Measurements from ENCODE around the gene EIF4EBP3.

EIF4EBP3 gene

DNA sequence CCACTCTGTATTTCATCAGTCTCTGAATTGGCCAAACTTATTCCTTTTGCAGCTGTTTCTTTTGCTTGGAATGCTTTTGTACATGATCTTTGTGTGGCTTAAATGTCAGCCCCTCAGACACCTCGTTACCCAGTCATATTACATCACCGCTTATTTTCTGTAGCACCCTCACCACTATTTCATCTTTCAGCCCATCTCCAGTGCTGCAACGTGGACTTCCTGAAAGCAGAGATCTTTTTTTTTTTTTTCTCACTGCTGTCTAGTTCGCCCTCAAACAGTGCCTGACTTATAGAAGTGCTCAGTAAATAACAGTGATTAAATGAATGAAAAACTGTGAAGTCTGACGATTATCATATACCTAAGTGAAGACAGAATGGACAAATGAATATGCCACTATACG is 9.0 kb downstream of the EIF4EBP3 start:
- TF ChIP-seq, protein P1, sequence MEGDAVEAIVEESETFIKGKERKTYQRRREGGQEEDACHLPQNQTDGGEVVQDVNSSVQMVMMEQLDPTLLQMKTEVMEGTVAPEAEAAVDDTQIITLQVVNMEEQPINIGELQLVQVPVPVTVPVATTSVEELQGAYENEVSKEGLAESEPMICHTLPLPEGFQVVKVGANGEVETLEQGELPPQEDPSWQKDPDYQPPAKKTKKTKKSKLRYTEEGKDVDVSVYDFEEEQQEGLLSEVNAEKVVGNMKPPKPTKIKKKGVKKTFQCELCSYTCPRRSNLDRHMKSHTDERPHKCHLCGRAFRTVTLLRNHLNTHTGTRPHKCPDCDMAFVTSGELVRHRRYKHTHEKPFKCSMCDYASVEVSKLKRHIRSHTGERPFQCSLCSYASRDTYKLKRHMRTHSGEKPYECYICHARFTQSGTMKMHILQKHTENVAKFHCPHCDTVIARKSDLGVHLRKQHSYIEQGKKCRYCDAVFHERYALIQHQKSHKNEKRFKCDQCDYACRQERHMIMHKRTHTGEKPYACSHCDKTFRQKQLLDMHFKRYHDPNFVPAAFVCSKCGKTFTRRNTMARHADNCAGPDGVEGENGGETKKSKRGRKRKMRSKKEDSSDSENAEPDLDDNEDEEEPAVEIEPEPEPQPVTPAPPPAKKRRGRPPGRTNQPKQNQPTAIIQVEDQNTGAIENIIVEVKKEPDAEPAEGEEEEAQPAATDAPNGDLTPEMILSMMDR (IDR thresholded peaks at IDR 0.05; ENCODE audit: borderline replicate concordance, insufficient read depth, low read depth, low read length) = no peak
- peak overlapping the region; percentile 91 for H3K4me3 ChIP-seq (ENCODE audit: low read depth, low read length)

DNA sequence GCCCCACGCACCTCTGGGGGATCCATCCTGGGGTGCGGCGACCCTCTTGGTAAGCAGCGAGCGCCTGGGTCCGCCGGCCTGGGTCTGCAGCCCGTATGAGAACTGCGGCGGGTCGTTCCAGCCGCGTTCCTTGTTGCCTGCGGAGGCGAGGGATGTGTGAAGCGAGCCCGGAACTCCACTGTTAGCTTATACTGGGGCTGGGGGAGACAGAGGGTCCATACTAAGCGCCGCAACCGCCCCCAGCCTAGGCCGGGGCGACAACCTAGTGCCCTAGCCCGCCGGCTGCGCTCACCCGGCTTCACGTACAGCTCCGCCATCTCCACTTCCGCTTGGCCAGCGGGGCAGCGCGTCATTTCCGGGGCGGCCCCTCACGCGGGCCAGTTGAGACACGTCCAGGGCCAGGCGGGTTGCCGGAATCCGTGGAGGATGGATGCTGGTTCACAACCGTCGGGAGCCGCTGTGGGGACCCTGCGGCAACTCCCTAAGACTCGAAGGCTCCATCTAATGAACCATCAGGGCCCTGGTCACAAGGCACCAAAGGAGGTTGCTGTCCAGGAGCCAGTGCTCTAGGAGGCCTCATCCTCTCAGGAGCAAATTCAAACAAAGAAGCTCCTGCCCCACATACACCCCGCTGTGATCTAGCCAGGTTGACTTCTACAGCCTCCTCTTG is 9.8 kb downstream of the EIF4EBP3 start, which contains the start of gene SRA1:
Gene SRA1 (minus strand): TSS at position 338 of the 670 bp plus-strand sequence. CDS start 21 bp downstream, at position 317.
- TF ChIP-seq, protein P1 (IDR thresholded peaks at IDR 0.05; ENCODE audit: borderline replicate concordance, insufficient read depth, low read depth, low read length) = no peak
- peak within 1 kb of the TSS; percentile 91 for H3K4me3 ChIP-seq (ENCODE audit: low read depth, low read length)

DNA sequence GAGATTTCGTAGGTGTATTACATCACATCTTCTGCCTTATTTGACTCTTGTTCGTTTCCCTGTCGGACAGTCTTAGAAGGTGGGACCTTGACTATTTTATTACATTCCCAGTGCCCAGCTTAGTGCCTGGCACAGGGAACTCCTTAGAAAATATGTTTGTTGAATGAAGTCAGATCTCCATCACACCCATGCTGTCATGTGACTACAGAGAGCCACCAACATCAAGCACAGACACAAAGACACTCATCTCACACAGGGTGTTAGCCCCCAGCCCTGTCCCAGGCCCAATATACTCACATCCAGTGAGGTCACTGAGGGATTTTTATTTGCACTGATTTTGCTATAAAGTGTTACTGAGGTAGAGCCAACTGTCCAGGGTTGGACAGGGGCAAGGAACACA is 10.5 kb downstream of the EIF4EBP3 start:
- H3K4me3 ChIP-seq (ENCODE audit: low read depth, low read length) = no peak overlapping the region
- TF ChIP-seq, protein P1 (IDR thresholded peaks at IDR 0.05; ENCODE audit: borderline replicate concordance, insufficient read depth, low read depth, low read length) = no peak

DNA sequence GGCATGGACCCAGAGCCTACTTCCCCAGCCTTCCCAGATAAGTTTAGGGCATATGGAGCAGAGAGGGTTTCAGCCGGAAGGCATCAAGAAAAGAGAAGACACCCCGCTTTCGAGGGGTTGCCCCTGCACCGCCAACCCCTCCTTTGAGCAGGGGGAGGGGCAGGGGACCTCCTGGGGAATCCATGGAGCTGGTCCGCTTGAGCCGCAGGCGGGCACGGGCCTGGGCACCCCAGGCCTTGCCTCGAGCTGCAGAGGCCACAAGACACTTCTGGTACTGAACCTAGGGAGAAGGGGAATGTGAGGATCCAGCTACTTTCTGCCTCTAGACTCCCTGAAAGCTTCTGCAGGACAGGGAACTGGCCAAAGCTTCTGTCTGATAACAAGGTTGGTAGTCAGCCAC is 11.1 kb downstream of the EIF4EBP3 start:
- TF ChIP-seq, protein P1 (IDR thresholded peaks at IDR 0.05; ENCODE audit: borderline replicate concordance, insufficient read depth, low read depth, low read length) = no peak
- no peak overlapping the region for H3K4me3 ChIP-seq (ENCODE audit: low read depth, low read length)

DNA sequence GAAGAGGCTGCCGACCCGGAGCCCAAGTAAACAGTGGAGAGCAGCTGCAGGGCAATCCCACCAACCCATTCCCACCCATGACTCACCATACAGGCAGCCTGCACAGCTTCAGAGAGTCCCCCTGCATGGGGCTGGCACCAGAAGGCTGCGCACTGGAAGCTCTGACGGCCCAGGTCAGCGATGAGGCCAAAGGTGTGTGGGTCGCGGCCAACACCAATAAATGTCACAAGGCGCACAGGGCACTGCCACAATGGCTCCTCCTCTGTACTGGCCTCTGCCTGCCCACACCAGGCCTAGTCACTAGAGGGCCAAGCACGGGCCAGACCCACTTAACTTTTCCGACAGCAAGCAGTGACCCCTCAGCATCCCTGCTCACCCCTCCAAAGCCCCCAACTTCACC is 12.8 kb downstream of the EIF4EBP3 start:
- TF ChIP-seq, protein P1 (IDR thresholded peaks at IDR 0.05; ENCODE audit: borderline replicate concordance, insufficient read depth, low read depth, low read length) = no peak
- no peak overlapping the region for H3K4me3 ChIP-seq (ENCODE audit: low read depth, low read length)

DNA sequence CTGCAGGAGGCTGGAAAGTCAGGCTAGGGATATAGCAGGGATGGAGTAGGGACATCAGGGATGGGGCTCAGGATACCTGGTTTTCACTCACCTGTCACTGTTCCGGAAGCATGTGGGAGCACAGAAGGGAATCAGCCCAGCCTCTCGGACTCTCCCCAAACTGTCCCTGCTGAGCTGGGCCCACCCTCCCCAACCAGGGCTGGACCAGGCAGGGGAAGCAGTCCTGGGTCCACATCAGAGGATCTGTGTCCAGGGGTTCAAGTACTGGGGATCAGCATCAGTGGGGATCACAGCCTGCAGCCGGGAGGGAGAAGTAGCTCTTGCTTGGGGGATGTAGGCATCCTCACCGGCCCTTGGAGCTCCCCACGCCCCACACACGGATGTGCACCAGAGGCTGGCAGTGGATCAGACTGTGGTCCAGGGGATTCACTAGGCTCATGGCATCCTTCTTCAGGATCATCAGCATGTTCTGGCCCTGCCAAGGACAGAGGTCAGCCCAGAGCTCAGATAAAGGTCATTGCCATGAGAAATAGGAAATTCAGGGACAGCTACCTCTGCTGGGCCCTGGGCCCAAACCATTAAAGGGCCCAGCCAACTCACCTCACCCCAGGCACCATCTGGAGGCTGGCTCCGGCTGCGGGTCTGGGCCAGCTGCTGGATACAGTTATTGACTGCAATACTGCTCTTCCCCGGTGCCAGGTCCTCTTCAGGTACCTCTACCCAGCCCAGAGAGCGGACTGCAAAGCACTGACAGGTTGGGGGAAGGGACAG is 14.5 kb downstream of the EIF4EBP3 start:
- TF ChIP-seq, protein P1 (IDR thresholded peaks at IDR 0.05; ENCODE audit: borderline replicate concordance, insufficient read depth, low read depth, low read length) = no peak
- H3K4me3 ChIP-seq (ENCODE audit: low read depth, low read length) = no peak overlapping the region
